Esophagus squamous epithelium (tissue), 5 donors: ENCODE data around the gene TRMU. TPM values are rescaled to one million over a fixed set of nuclear protein-coding genes. Genes with fewer than 3 reads are reported as not detected.

ENCODE experiments used
- DNase-seq: peaks from one replicate; lab custom pipeline; 2025; lab: John Stamatoyannopoulos, UW
- H3K27ac ChIP-seq, 4 donors: fragments of 200-600 bp; sonication (generic); one replicate each; pipeline ENCODE4 v1.5.1; 2016 to 2019; ENCODE audit warnings: mild to moderate bottlenecking in 1 of 4
- H3K27me3 ChIP-seq, 4 donors: fragments of 200-600 bp; sonication (generic); 1 replicate in 3 of 4; 2 replicates in 1 of 4; pipeline versions ENCODE4 v1.5.1 to v1.6.0; 2017 to 2021; ENCODE audit warnings: antibody characterized with exemption in 1 of 4
- H3K36me3 ChIP-seq, 3 donors: fragments of 200-600 bp; sonication (generic); one replicate each; pipeline ENCODE4 v1.5.1; 2016 to 2019
- H3K4me1 ChIP-seq, 3 donors: fragments of 200-600 bp; sonication (generic); one replicate each; pipeline ENCODE4 v1.5.1; 2017 to 2019
- H3K4me3 ChIP-seq, 4 donors: fragments of 200-600 bp; sonication (generic); 1 replicate in 3 of 4; 2 replicates in 1 of 4; pipeline ENCODE4 v1.5.1; 2016 to 2019; ENCODE audit warnings: mild to moderate bottlenecking in 2 of 4, moderate library complexity in 1 of 4
- H3K9me3 ChIP-seq, 3 donors: fragments of 200-600 bp; sonication (generic); one replicate each; pipeline ENCODE4 v1.5.1; 2016 to 2019
- POLR2A ChIP-seq, 4 donors: fragments of 450-650 bp; IDR thresholded peaks; one replicate each; pipeline ENCODE4 v1.6.1; 2017; ENCODE audit warnings: antibody characterized with exemption in 4 of 4, mild to moderate bottlenecking in 4 of 4, moderate library complexity in 3 of 4
- WGBS, 2 donors: methylation state at CpG; one replicate each; pipeline ENCODE4 v1.1.5; 2018; 5-methylcytosine and 5-hydroxymethylcytosine counted together
- intact Hi-C: fragments of 100-400 bp; cut with DNase I; formaldehyde crosslinking; loops from one replicate; pipeline ENCODE4 v1.15.0; 2022
- total RNA-seq, 4 donors: library from RNA; depleted of rRNA; stranded (reverse); fragments of >200 nt; gene quantifications; one replicate each; pipeline ENCODE4 v1.1.0, GENCODE V29; 2016
- TF ChIP-seq, protein P1 (sequence below), 6 experiments: fragments of 450-650 bp in 4 of 6; fragments of 200-600 bp in 2 of 6; sonication (generic) in 2 of 6; IDR thresholded peaks; one replicate each; pipeline ENCODE4 v1.5.1; 2016 to 2019; ENCODE audit warnings: antibody characterized with exemption in 6 of 6, mild to moderate bottlenecking in 4 of 6, moderate library complexity in 4 of 6
- donor health status: DM: yes; HTN: yes; CAD: no.

Gene TRMU
- total RNA-seq, 4 donors from 2014 or later: 17.7 to 43.1 (median 32.5) TPM

DNA sequence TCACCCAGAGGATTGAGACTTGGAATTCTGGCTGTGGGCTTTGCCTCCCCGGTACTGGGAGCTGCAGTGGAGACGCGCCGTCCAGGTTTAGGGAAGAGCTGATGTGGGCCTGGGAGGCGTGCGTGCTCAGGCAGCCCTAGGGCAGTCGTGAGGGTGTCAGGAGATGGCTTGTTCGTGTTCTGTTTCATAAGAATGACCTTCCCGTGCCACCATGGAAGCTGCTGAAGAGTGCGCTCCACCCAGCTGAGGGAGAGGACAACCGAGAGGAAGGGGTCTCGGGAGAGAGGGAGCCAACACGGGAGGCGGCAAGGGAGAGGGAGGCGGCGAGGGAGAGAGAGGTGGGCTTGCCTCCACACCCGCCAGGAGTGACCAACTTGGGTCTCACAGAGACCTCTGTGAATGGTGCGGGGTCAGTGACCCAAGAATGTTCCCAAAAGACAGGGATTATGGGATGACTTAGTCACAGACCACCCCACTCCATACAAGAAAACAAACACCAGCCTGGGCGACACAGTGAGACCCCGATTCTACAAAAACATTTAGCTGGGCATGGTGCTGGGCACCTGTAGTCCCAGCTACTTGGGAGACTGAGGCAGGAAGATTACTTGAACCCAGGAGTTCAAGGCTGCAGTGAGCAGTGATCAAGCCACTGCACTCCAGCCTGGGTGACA is 14.7 kb upstream of the TRMU start:
- Histone ChIP-seq H3K36me3 (peaks cover 0 to 14% (median 0%) of the 10 kb centered on the region in 3 donors), H3K4me3 (no peak overlapping the region), H3K9me3 (no peaks in the 10 kb centered on the region), H3K27ac (no peak overlapping the region), H3K4me1 (no peaks in the 10 kb centered on the region), H3K27me3 (no peaks in the 10 kb centered on the region)
- no peak for DNase-seq
- WGBS, 2 donors: 92 to 94% methylated on average over 5 to 19 of the region's 20 CpGs
- TF ChIP-seq, protein P1, sequence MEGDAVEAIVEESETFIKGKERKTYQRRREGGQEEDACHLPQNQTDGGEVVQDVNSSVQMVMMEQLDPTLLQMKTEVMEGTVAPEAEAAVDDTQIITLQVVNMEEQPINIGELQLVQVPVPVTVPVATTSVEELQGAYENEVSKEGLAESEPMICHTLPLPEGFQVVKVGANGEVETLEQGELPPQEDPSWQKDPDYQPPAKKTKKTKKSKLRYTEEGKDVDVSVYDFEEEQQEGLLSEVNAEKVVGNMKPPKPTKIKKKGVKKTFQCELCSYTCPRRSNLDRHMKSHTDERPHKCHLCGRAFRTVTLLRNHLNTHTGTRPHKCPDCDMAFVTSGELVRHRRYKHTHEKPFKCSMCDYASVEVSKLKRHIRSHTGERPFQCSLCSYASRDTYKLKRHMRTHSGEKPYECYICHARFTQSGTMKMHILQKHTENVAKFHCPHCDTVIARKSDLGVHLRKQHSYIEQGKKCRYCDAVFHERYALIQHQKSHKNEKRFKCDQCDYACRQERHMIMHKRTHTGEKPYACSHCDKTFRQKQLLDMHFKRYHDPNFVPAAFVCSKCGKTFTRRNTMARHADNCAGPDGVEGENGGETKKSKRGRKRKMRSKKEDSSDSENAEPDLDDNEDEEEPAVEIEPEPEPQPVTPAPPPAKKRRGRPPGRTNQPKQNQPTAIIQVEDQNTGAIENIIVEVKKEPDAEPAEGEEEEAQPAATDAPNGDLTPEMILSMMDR (IDR thresholded peaks at IDR 0.05): no peak
- TF ChIP-seq POLR2A (IDR thresholded peaks at IDR 0.05): no peak
- intact Hi-C loops: no loop called here

DNA sequence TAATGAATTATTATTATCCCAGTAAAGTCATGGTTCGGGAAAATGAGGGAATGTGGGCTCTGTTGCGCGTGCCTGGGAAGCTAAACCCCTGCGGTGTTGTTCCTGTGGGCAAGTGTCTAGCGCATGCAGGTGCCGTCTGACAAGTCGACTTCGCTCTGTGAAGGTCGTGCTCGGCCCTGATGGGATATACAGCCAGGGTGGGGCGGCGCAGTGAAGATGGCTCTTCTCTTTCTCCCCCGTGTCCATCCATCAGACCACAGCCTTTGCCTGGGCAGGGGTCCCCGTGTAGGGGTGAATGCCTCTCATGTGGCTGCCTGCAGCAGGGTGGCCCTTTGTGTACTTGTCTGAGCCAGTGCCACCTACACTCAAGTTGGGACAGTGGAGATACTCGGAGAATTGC is 12.8 kb upstream of the TRMU start:
- Histone ChIP-seq H3K27ac (no peak overlapping the region), H3K9me3 (no peaks in the 10 kb centered on the region), H3K27me3 (no peaks in the 10 kb centered on the region), H3K36me3 (peaks cover 0 to 15% (median 0%) of the 10 kb centered on the region in 3 donors), H3K4me3 (no peak overlapping the region), H3K4me1 (no peaks in the 10 kb centered on the region)
- WGBS, 2 donors: 90 to 94% methylated on average over 5 to 15 of the region's 15 CpGs
- DNase-seq: no peak
- intact Hi-C loops: no loop called here
- TF ChIP-seq POLR2A (IDR thresholded peaks at IDR 0.05): no peak
- TF ChIP-seq, protein P1 (IDR thresholded peaks at IDR 0.05): no peak

DNA sequence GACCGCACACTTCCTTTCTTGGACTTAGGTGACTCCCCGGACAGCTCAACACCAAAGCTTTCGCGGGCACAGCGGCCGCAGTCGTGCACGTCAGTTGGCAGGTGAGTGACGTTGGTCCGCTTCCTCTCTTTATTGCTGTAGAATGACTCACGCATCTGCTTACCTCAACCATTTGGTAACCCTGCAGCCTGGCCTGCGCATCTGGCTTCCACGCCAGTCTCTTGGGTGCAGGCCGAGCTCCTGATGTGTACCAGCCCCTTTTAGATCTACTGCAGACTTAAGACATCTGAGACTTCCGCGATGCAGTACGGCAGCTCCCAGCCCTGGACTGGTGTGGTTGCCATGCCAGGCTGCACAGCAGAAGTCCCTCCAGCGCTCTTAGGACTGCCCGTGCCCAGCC is 12.4 kb upstream of the TRMU start:
- intact Hi-C loops: no loop called here
- no peak for DNase-seq
- Histone ChIP-seq H3K4me3 (no peak overlapping the region), H3K9me3 (no peaks in the 10 kb centered on the region), H3K36me3 (peaks cover 0 to 13% (median 0%) of the 10 kb centered on the region in 3 donors), H3K27ac (no peak overlapping the region), H3K27me3 (no peaks in the 10 kb centered on the region), H3K4me1 (no peaks in the 10 kb centered on the region)
- WGBS, 2 donors: 93 to 95% methylated on average over 11 to 15 of the region's 19 CpGs
- TF ChIP-seq, protein P1 (IDR thresholded peaks at IDR 0.05): no peak

DNA sequence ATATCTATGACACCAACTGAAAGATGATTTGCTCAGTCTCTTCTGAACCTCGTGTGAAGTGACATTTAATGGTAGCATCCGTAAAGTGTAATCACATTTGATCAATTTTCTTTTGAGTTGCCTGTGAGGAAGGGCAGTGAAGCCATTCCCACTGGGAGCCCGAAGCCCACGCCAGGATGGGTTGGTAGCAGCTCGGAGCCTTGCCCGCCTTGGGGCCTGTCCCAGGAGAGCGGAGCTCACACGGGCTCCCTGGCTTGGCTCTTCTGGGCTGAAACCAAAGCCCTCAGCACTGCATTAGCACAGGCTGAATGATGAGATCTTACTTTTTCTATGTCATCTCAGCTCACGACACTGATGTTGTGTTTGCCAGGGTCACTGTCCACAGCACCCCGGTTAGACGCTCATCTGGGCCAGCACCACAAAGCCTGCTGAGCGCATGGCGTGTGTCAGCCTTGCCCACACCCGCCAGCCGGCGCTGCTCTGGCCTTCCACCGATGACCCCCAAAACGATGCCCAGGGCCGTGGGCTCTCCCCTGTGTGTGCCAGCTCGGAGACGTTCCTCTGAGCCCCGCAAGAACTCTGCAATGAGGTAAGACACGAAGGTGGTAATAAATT is 9.3 kb upstream of the TRMU start:
- DNase-seq: no peak
- no peaks in the 10 kb centered on the region for H3K27me3 ChIP-seq
- TF ChIP-seq POLR2A (IDR thresholded peaks at IDR 0.05): no peak
- TF ChIP-seq, protein P1 (IDR thresholded peaks at IDR 0.05): no peak
- no peak overlapping the region for H3K4me3 ChIP-seq
- H3K36me3 ChIP-seq: peaks cover 0 to 33% (median 0%) of the 10 kb centered on the region in 3 donors
- H3K9me3 ChIP-seq: no peaks in the 10 kb centered on the region
- no peaks in the 10 kb centered on the region for H3K4me1 ChIP-seq
- intact Hi-C loops: no loop called here
- 79 to 86% methylated on average over 7 to 10 of the region's 23 CpGs for WGBS, 2 donors
- H3K27ac ChIP-seq: no peak overlapping the region

DNA sequence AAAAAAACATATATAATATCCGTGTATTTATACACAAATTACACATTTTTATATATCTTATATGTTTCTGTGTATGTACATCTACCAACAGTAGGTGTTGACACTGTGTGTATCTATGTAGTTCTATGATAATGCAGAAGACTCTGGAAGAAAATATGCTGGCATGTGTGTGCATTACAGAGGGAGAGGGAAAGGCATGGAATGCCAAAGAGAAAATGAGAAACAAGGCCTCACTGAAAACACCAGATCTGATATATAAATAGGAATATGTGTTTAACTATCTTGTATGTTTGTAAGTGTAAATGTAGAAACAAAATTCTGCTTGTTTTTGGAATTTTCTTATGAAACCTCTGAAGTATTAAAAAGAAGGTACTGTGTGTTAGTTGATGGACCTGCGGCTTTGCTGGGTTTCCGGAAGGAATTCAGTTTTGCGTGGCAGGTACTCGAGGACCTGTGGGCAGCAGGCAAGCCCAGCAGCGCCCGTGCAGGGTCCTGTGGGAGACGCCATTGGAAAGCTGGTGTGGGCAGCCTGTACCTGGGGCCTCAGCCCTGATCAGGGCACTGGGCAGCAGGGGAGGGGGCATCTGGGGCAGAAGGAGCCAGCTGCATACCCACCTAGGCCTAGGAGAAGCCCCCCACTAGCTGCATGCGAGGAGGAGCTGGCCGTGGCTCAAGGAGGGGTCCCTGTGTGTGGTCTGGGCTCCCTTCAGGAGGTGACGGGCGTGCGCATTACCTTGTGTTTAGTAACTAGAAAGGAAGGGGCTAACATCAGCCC is 7.6 kb upstream of the TRMU start:
- no peaks in the 10 kb centered on the region for H3K9me3 ChIP-seq
- no peaks in the 10 kb centered on the region for H3K27me3 ChIP-seq
- peaks cover 0 to 33% (median 0%) of the 10 kb centered on the region in 3 donors for H3K36me3 ChIP-seq
- TF ChIP-seq POLR2A (IDR thresholded peaks at IDR 0.05): no peak
- TF ChIP-seq, protein P1 (IDR thresholded peaks at IDR 0.05): no peak
- H3K4me1 ChIP-seq: no peaks in the 10 kb centered on the region
- H3K4me3 ChIP-seq: no peak overlapping the region
- H3K27ac ChIP-seq: no peak overlapping the region
- intact Hi-C loops: no loop called here
- WGBS, 2 donors: 93 to 96% methylated on average over 8 to 11 of the region's 13 CpGs
- no peak for DNase-seq
